ENCODE data around the gene RPAIN. TPM values are rescaled to one million over a fixed set of nuclear protein-coding genes. Genes with fewer than 3 reads are reported as not detected.
"Not testable (repeated sequence)": the region's sequence is repeated elsewhere in the genome, so short reads cannot be mapped to it uniquely, and the experiment has no call there.

The RPAIN gene
- total and polyA plus RNA-seq, 5 donors from 2014 or later: 32.3 to 79.3 (median 35.3) TPM

DNA sequence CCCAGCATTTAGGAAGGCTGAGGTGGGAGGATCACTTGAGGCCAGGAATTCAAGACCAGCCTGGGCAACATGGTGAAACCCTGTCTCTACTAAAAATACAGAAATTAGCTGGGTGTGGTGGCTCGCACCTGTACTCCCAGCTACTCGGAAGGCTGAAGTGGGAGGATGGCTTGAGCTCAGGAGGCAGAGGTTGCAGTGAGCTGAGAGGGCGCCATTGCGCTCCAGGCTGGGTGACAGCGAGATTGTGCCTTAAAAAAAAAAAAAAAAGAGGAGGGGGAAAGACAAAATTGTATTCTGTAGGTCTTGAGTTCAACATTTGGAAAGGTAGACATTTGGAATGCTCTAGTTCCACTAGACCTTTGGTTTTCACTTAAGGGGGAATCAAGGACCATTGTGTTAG is 11.3 kb downstream of the RPAIN start:
- not testable (repeated sequence) for H3K4me3 Mint-ChIP-seq; H3K4me1 ChIP-seq (ENCODE audit: control insufficient read depth, insufficient read depth, low read length, poor library complexity, severe bottlenecking); H3K27ac ChIP-seq (ENCODE audit: insufficient read depth, low read length, poor library complexity, severe bottlenecking); H3K4me3 ChIP-seq (ENCODE audit: low read depth, low read length); DNase-seq; H3K27me3 Mint-ChIP-seq; H3K27me3 ChIP-seq (ENCODE audit: control insufficient read depth, insufficient read depth, low read length); H3K9me3 ChIP-seq (ENCODE audit: control insufficient read depth in 2 of 2, low read length in 2 of 2); ATAC-seq (ENCODE audit: low read depth in 2 of 2); H3K27ac Mint-ChIP-seq; H3K9me3 Mint-ChIP-seq
- H3K36me3 ChIP-seq (ENCODE audit: control insufficient read depth, insufficient read depth, low read length): peaks cover 84% of the 10 kb centered on the region
- H3K36me3 Mint-ChIP-seq: peaks cover 55% of the 10 kb centered on the region
- peaks cover 3 to 18% (median 9%) of the 10 kb centered on the region in 4 donors for H3K4me1 Mint-ChIP-seq

DNA sequence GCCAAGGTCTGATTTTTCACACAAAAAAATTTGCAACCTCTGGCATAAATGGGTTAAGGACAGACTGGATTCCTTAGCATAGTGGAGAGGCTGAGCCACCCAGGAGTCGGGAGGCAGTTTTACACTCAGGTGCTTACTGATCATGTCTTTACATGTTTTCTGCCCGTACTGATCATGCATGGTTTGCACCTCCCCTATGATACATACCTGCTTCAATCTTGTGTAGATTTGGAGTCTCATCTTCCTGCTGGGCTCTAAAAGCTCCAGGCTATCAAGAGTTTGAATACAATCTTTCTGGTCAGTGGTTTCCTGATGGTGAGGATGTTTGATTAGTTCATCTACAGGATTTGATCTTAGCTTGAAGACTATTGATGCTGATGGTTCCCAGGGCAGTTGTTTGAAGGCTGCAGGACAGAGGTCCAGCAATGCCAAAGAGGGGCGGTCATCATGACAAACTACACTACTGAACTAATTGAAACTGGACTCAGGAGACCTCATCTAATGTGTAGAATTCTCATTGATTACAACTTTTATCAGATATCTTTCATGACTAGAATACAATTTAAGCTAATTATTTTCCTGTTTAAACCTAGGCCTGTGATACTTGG is 12.1 kb downstream of the RPAIN start:
- H3K9me3 Mint-ChIP-seq: no peaks in the 10 kb centered on the region
- no peaks in the 10 kb centered on the region for H3K9me3 ChIP-seq (ENCODE audit: control insufficient read depth in 2 of 2, low read length in 2 of 2)
- no peak overlapping the region for H3K4me3 Mint-ChIP-seq
- peaks cover 5% of the 10 kb centered on the region for H3K4me1 ChIP-seq (ENCODE audit: control insufficient read depth, insufficient read depth, low read length, poor library complexity, severe bottlenecking)
- DNase-seq (no peak), ATAC-seq (ENCODE audit: low read depth in 2 of 2) (no peak)
- H3K27me3 Mint-ChIP-seq: no peaks in the 10 kb centered on the region
- no peak overlapping the region for H3K27ac Mint-ChIP-seq
- peaks cover 55% of the 10 kb centered on the region for H3K36me3 Mint-ChIP-seq
- H3K4me1 Mint-ChIP-seq: peaks cover 5 to 26% (median 16%) of the 10 kb centered on the region in 4 donors
- no peak overlapping the region for H3K27ac ChIP-seq (ENCODE audit: insufficient read depth, low read length, poor library complexity, severe bottlenecking)
- no peak overlapping the region for H3K4me3 ChIP-seq (ENCODE audit: low read depth, low read length)
- peaks cover 82% of the 10 kb centered on the region for H3K36me3 ChIP-seq (ENCODE audit: control insufficient read depth, insufficient read depth, low read length)
- H3K27me3 ChIP-seq (ENCODE audit: control insufficient read depth, insufficient read depth, low read length): no peaks in the 10 kb centered on the region

DNA sequence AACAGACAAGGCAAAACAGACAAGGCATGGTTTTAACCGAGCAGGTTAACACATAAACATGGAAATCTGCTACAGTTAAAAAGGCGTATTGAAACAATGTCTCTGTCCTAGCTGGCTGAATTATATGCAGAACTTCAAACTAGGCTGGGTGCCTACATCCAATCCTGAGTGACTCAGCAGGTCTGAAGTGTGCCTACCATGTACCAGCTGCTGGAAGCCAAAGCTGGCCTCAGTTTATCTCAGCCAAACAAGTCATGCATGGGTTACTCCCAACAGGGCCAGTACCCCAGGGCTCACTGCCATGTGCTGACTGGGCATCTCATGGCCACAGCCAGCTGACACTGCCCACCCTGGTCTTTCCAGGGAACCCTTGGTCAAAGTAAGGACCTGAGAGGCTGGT is 15.0 kb downstream of the RPAIN start:
- Histone ChIP-seq H3K4me1 (ENCODE audit: control insufficient read depth, insufficient read depth, low read length, poor library complexity, severe bottlenecking) (peaks cover 26% of the 10 kb centered on the region), H3K9me3 (ENCODE audit: control insufficient read depth in 2 of 2, low read length in 2 of 2) (no peaks in the 10 kb centered on the region), H3K27ac (ENCODE audit: insufficient read depth, low read length, poor library complexity, severe bottlenecking) (no peak overlapping the region), H3K36me3 (ENCODE audit: control insufficient read depth, insufficient read depth, low read length) (peaks cover 61% of the 10 kb centered on the region), H3K27me3 (ENCODE audit: control insufficient read depth, insufficient read depth, low read length) (no peaks in the 10 kb centered on the region), H3K4me3 (ENCODE audit: low read depth, low read length) (no peak overlapping the region)
- Mint-ChIP-seq H3K36me3 (peaks cover 43% of the 10 kb centered on the region), H3K9me3 (no peaks in the 10 kb centered on the region), H3K4me1 (peaks cover 14 to 47% (median 31%) of the 10 kb centered on the region in 4 donors), H3K27ac (no peak overlapping the region), H3K4me3 (no peak overlapping the region), H3K27me3 (no peaks in the 10 kb centered on the region)
- DNase-seq: no peak
- no peak for ATAC-seq (ENCODE audit: low read depth in 2 of 2)

DNA sequence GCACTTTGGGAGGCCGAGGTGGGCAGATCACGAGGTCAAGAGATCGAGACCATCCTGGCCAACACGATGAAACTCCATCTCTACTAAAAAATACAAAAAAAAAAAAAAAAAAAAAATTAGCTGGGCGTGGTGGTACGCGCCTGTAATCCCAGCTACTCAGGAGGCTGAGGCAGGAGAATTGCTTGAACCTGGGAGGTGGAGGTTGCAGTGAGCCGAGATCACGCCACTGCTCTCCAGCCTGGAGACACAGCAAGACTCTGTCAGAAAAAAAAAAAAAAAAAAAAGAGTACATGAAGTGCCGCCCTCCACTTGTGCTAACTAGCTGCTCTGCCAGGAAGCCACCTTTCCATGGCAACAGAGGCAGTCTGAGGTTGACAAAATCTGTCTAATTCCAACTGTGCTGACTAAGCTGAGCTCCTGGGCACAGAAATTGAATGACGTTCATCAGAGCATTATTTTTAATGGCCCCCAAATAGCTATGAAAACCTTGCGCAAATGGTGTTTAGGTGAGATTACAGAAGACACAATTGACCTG is 15.9 kb downstream of the RPAIN start:
- not testable (repeated sequence) for H3K9me3 ChIP-seq (ENCODE audit: control insufficient read depth in 2 of 2, low read length in 2 of 2); H3K27me3 Mint-ChIP-seq; H3K9me3 Mint-ChIP-seq; H3K27me3 ChIP-seq (ENCODE audit: control insufficient read depth, insufficient read depth, low read length); ATAC-seq (ENCODE audit: low read depth in 2 of 2); H3K4me3 ChIP-seq (ENCODE audit: low read depth, low read length)
- peak overlapping the region; percentile 34 to 69 (median 48) for H3K27ac Mint-ChIP-seq
- Histone ChIP-seq H3K27ac (ENCODE audit: insufficient read depth, low read length, poor library complexity, severe bottlenecking) (peak overlapping the region; percentile 9), H3K36me3 (ENCODE audit: control insufficient read depth, insufficient read depth, low read length) (peaks cover 56% of the 10 kb centered on the region), H3K4me1 (ENCODE audit: control insufficient read depth, insufficient read depth, low read length, poor library complexity, severe bottlenecking) (peaks cover 26% of the 10 kb centered on the region)
- peak overlapping the region in 2 of 4 donors; percentile 61 to 97 for H3K4me3 Mint-ChIP-seq
- peaks cover 38% of the 10 kb centered on the region for H3K36me3 Mint-ChIP-seq
- DNase-seq: peak in 1 of 3 donors; percentile 30
- H3K4me1 Mint-ChIP-seq: peaks cover 14 to 50% (median 28%) of the 10 kb centered on the region in 4 donors

DNA sequence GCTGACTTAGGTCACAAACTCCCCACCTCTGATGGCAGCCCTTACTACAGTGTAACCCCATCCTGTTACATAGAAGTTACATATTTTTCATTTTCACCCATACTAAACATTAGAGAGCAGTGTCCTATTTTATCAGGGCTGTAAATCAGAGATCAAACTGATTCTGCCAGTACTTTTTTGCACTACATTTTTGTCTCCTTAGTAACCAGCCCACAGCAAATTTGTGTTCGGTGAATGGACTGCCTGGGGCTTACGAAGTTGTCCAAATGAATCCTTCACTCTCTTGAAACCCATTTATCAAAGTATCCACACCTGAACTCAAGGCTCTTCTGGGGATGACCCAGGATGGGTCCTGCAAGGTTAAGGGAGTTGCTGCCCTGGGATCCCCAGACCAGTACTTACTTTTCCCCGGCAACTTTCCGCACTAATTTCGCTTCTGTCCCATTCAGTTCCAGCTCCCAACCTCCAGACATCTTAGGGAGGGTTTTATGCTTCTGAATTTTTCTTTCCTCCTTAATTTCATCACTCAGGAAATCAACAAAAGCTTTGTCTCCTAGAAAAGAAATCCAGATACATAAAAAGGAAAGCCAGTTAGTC is 17.8 kb downstream of the RPAIN start:
- Mint-ChIP-seq H3K4me3 (peak overlapping the region; percentile 88 to 97 (median 91)), H3K4me1 (peaks cover 14 to 48% (median 30%) of the 10 kb centered on the region in 4 donors), H3K27me3 (no peaks in the 10 kb centered on the region), H3K9me3 (no peaks in the 10 kb centered on the region), H3K36me3 (peaks cover 22% of the 10 kb centered on the region), H3K27ac (peak overlapping the region; percentile 71 to 91 (median 90))
- H3K27ac ChIP-seq (ENCODE audit: insufficient read depth, low read length, poor library complexity, severe bottlenecking): peak overlapping the region; percentile 75
- peaks cover 26% of the 10 kb centered on the region for H3K4me1 ChIP-seq (ENCODE audit: control insufficient read depth, insufficient read depth, low read length, poor library complexity, severe bottlenecking)
- no peaks in the 10 kb centered on the region for H3K27me3 ChIP-seq (ENCODE audit: control insufficient read depth, insufficient read depth, low read length)
- DNase-seq (peak in 1 of 3 donors; percentile 24), ATAC-seq (ENCODE audit: low read depth in 2 of 2) (no peak)
- H3K9me3 ChIP-seq (ENCODE audit: control insufficient read depth in 2 of 2, low read length in 2 of 2): no peaks in the 10 kb centered on the region
- H3K36me3 ChIP-seq (ENCODE audit: control insufficient read depth, insufficient read depth, low read length): peaks cover 37% of the 10 kb centered on the region
- peak overlapping the region; percentile 88 for H3K4me3 ChIP-seq (ENCODE audit: low read depth, low read length)

DNA sequence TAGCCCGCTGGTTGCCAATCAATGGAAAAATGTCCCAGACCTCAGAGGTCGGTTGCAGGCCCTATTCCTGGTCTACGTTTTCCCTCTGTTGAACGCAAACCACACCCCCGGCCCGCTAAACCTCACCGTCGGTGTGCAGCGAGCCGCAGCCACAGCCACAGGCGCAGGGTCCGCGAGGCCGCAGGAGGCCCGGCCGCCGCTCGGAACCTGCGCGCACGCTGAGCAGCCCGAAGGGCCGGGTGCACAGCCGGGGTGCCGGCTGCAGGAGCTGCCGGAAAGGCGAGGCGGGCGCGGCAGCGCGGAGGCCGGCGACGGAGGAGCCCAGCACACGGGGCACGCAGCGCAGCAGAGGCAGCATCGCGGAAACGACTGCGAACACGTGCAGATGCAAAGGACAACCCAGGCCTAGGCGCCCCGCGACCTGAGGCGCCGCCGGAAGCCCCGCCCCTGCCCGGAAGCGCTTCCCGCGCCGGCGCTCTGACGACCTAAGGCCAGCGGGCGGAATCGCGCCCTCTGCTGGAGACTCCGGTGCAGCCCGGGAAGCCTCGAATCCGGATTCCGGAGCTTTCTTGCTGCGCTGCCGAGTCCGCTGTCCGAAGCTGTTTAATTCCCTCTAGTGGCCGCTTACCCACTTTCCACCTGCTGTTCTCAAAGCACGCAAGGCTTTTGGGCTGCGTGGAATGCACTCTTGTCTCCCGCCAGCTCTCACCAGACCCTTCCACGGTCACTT is 18.9 kb downstream of the RPAIN start, which contains the start of gene C1QBP:
TSS of gene C1QBP (minus strand) at position 440 of the 730 bp plus-strand sequence. CDS start at position 358, 82 bp downstream.
- H3K36me3 ChIP-seq (ENCODE audit: control insufficient read depth, insufficient read depth, low read length): peaks cover 34% of the 10 kb centered on the region

DNA sequence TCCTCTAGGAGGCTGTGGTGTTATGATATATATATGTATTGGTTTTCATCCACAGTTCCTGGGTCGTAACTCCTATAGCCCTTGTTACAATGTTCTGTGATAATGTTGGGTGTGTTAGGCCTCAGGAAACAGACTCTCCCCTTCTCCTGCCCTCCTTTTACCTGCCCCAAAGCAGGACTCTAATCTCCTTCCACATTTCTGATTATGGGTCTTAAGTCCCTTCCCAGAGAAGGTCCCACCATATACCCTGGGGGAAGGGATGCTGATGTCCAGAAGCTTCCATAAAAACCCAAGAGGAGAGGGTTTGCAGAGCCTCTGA is 19.4 kb downstream of the RPAIN start:
- peaks cover 13% of the 10 kb centered on the region for H3K36me3 Mint-ChIP-seq
- no peaks in the 10 kb centered on the region for H3K9me3 Mint-ChIP-seq
- H3K27ac ChIP-seq (ENCODE audit: insufficient read depth, low read length, poor library complexity, severe bottlenecking): peak overlapping the region; percentile 75
- ATAC-seq (ENCODE audit: low read depth in 2 of 2): no peak
- H3K4me1 ChIP-seq (ENCODE audit: control insufficient read depth, insufficient read depth, low read length, poor library complexity, severe bottlenecking): peaks cover 26% of the 10 kb centered on the region
- H3K4me3 Mint-ChIP-seq: peak overlapping the region; percentile 88 to 97 (median 91)
- H3K27me3 ChIP-seq (ENCODE audit: control insufficient read depth, insufficient read depth, low read length): no peaks in the 10 kb centered on the region
- H3K36me3 ChIP-seq (ENCODE audit: control insufficient read depth, insufficient read depth, low read length): peaks cover 36% of the 10 kb centered on the region
- H3K4me3 ChIP-seq (ENCODE audit: low read depth, low read length): peak overlapping the region; percentile 75
- H3K27ac Mint-ChIP-seq: peak overlapping the region; percentile 90 to 92 (median 92)
- peaks cover 14 to 45% (median 30%) of the 10 kb centered on the region in 4 donors for H3K4me1 Mint-ChIP-seq
- no peaks in the 10 kb centered on the region for H3K27me3 Mint-ChIP-seq
- no peaks in the 10 kb centered on the region for H3K9me3 ChIP-seq (ENCODE audit: control insufficient read depth in 2 of 2, low read length in 2 of 2)
- DNase-seq: no peak

More for the DNA sequence above, 18.9 kb downstream of the RPAIN start, which contains the start of gene C1QBP:
- H3K27me3 Mint-ChIP-seq: no peaks in the 10 kb centered on the region
- peaks cover 14 to 45% (median 30%) of the 10 kb centered on the region in 4 donors for H3K4me1 Mint-ChIP-seq
- H3K4me3 Mint-ChIP-seq: peak within 1 kb of the TSS; percentile 88 to 97 (median 91)
- no peaks in the 10 kb centered on the region for H3K9me3 ChIP-seq (ENCODE audit: control insufficient read depth in 2 of 2, low read length in 2 of 2)
- peaks cover 13% of the 10 kb centered on the region for H3K36me3 Mint-ChIP-seq
- ATAC-seq (ENCODE audit: low read depth in 2 of 2) (peak; percentile 93 to 94), DNase-seq (peak; percentile 85 to 97 (median 92))
- H3K4me3 ChIP-seq (ENCODE audit: low read depth, low read length): peak within 1 kb of the TSS; percentile 88
- no peaks in the 10 kb centered on the region for H3K9me3 Mint-ChIP-seq
- peak within 1 kb of the TSS; percentile 75 for H3K27ac ChIP-seq (ENCODE audit: insufficient read depth, low read length, poor library complexity, severe bottlenecking)
- H3K4me1 ChIP-seq (ENCODE audit: control insufficient read depth, insufficient read depth, low read length, poor library complexity, severe bottlenecking): peaks cover 26% of the 10 kb centered on the region
- peak within 1 kb of the TSS; percentile 91 to 92 (median 92) for H3K27ac Mint-ChIP-seq
- H3K27me3 ChIP-seq (ENCODE audit: control insufficient read depth, insufficient read depth, low read length): no peaks in the 10 kb centered on the region
